HepG2 (cell line): ENCODE measurements around the gene TAMALIN. TPM values are rescaled to one million over a fixed set of nuclear protein-coding genes. Genes with fewer than 3 reads are reported as not detected.

Experiments used
- ATAC-seq: fragments of 200-7000 bp; cut with Tn5 transposase; 3 replicates; pipeline ENCODE4 v1.9.1; 2020; ENCODE audit warnings: mild to moderate bottlenecking, moderate library complexity
- BruUV-seq: library from RNA; stranded (reverse); fragments of 400-500 nt; replicated peaks from 2 replicates; lab custom pipeline; 2021; lab: Mats Ljungman, UMichigan
- CTCF ChIA-PET: fragments of 300-600 bp; formaldehyde crosslinking; extraction: SDS; loops from one replicate; lab custom pipeline; 2021; ENCODE audit warnings: low total read pairs, inconsistent platforms, low intra/inter-chr PET ratio; lab: Yijun Ruan, JAX
- POLR2A ChIA-PET: fragments of 350-600 bp; sonication (Branson Sonifier 250); formaldehyde crosslinking; loops from one replicate; lab custom pipeline; 2020; ENCODE audit warnings: antibody characterized with exemption, inconsistent platforms; lab: Yijun Ruan, JAX
- DNase-seq: peaks from one replicate; pipeline ENCODE4 v3.0.0-alpha.2; 2015; ENCODE audit warnings: low spot score
- FAIRE-seq: peaks from 3 replicates; lab custom pipeline; 2011; peaks lifted over from hg19 to GRCh38; lab: Jason Lieb, UNC
- H2AFZ ChIP-seq: one replicate; pipeline ENCODE4 v1.6.1; 2011; ENCODE audit warnings: low read length, inconsistent platforms
- H3K27ac ChIP-seq: fragments of 300-600 bp; 3 replicates; pipeline ENCODE4 v1.8.0; 2011; ENCODE audit warnings: mixed run types, mild to moderate bottlenecking, mixed read lengths, low read length, inconsistent platforms; ENCODE audit not compliant: insufficient read depth; ENCODE audit errors: extremely low read length
- H3K27me3 ChIP-seq, 2 experiments: fragments of 200-600 bp in 1 of 2; 2 replicates in 1 of 2; 3 replicates in 1 of 2; pipeline versions ENCODE4 v1.6.0 to v1.8.0; 2011; ENCODE audit warnings: low read length in 2 of 2, mild to moderate bottlenecking in 2 of 2, moderate library complexity in 2 of 2, inconsistent platforms in 1 of 2; ENCODE audit not compliant: insufficient read depth in 2 of 2, control insufficient read depth in 1 of 2
- H3K36me3 ChIP-seq, 2 experiments: fragments of 200-600 bp in 1 of 2; replicated peaks in 1 of 2; 2 replicates in 1 of 2; 3 replicates in 1 of 2; pipeline versions ENCODE4 v1.5.1 to v1.8.0; 2011; ENCODE audit warnings: low read length in 2 of 2, inconsistent platforms in 1 of 2; ENCODE audit not compliant: insufficient read depth in 2 of 2, control insufficient read depth in 1 of 2
- H3K4me1 ChIP-seq: 2 replicates; pipeline ENCODE4 v1.5.1; 2012; ENCODE audit warnings: low read length, inconsistent platforms; ENCODE audit not compliant: insufficient read depth
- H3K4me2 ChIP-seq: 2 replicates; pipeline ENCODE4 v1.6.0; 2011; ENCODE audit warnings: low read depth, low read length, inconsistent platforms
- H3K4me3 ChIP-seq, 3 experiments: fragments of 200-600 bp in 1 of 3; sonication (generic), shearing (Covaris generic) in 1 of 3; replicated peaks in 1 of 3; 2 replicates each; pipeline ENCODE4 v1.5.1; 2011 to 2016; ENCODE audit warnings: low read length in 3 of 3, inconsistent platforms in 2 of 3, low read depth in 2 of 3, mild to moderate bottlenecking in 2 of 3, control low read depth in 1 of 3, mixed read lengths in 1 of 3; ENCODE audit not compliant: insufficient read depth in 1 of 3
- H3K79me2 ChIP-seq: one replicate; pipeline ENCODE4 v1.6.1; 2011; ENCODE audit warnings: low read length, inconsistent platforms; ENCODE audit not compliant: insufficient read depth
- H3K9ac ChIP-seq: 2 replicates; pipeline ENCODE4 v1.6.0; 2011; ENCODE audit warnings: mild to moderate bottlenecking, low read depth, low read length, inconsistent platforms; ENCODE audit not compliant: insufficient read depth
- H3K9me3 ChIP-seq: 2 replicates; pipeline ENCODE4 v1.5.1; 2012; ENCODE audit warnings: mild to moderate bottlenecking, low read length
- H4K20me1 ChIP-seq: 2 replicates; pipeline ENCODE4 v1.6.0; 2011; ENCODE audit warnings: inconsistent platforms, mild to moderate bottlenecking, low read length, moderate library complexity; ENCODE audit not compliant: insufficient read depth
- ADNP ChIP-seq: sonication (generic); formaldehyde crosslinking; IDR thresholded peaks from 2 replicates; pipeline ENCODE4 v1.4.0; 2020; ENCODE audit warnings: missing genetic modification reagents
- EZH2 ChIP-seq: conservative IDR thresholded peaks from 2 replicates; pipeline ENCODE4 v1.6.1; 2012; ENCODE audit warnings: mild to moderate bottlenecking, low read depth, low read length, moderate library complexity
- JARID2 ChIP-seq: sonication (generic); formaldehyde crosslinking; IDR thresholded peaks from 2 replicates; pipeline ENCODE4 v1.8.1; 2023; ENCODE audit warnings: missing genetic modification reagents, inconsistent platforms; ENCODE audit not compliant: insufficient replicate concordance
- KLF15 ChIP-seq: sonication (generic); formaldehyde crosslinking; IDR thresholded peaks from 2 replicates; pipeline ENCODE4 v1.8.1; 2023; ENCODE audit warnings: borderline replicate concordance, mild to moderate bottlenecking, inconsistent platforms, missing genetic modification reagents, mixed read lengths
- MLLT10 ChIP-seq: sonication (generic); formaldehyde crosslinking; IDR thresholded peaks from 2 replicates; pipeline ENCODE4 v1.4.0; 2020; ENCODE audit warnings: missing genetic modification reagents
- NFKB2 ChIP-seq: sonication (generic); formaldehyde crosslinking; IDR thresholded peaks from 2 replicates; pipeline ENCODE4 v1.4.0; 2020; ENCODE audit warnings: missing genetic modification reagents, borderline replicate concordance
- PAXIP1 ChIP-seq: sonication (generic); formaldehyde crosslinking; conservative IDR thresholded peaks from 2 replicates; pipeline ENCODE4 v1.4.0; 2020; ENCODE audit warnings: mild to moderate bottlenecking, missing genetic modification reagents, moderate library complexity
- PITX1 ChIP-seq: sonication (generic); formaldehyde crosslinking; IDR thresholded peaks from 2 replicates; pipeline ENCODE4 v1.5.1; 2020; ENCODE audit warnings: mild to moderate bottlenecking, missing genetic modification reagents
- TEAD3 ChIP-seq: optimal IDR thresholded peaks from 2 replicates; pipeline ENCODE3; 2016; ENCODE audit warnings: borderline replicate concordance
- ZC3H13 ChIP-seq: sonication (generic); formaldehyde crosslinking; IDR thresholded peaks from 2 replicates; pipeline ENCODE4 v1.8.1; 2023; ENCODE audit warnings: mild to moderate bottlenecking, missing genetic modification reagents, moderate library complexity
- ZNF282 ChIP-seq: fragments of 450-650 bp; IDR thresholded peaks from 2 replicates; pipeline ENCODE4 v1.6.1; 2018; ENCODE audit not compliant: partially characterized antibody
- ZNF709 ChIP-seq: sonication (generic); formaldehyde crosslinking; IDR thresholded peaks from 2 replicates; pipeline ENCODE4 v1.5.0; 2020; ENCODE audit warnings: mild to moderate bottlenecking, missing genetic modification reagents
- ZNF772 ChIP-seq: sonication (generic); formaldehyde crosslinking; IDR thresholded peaks from 2 replicates; pipeline ENCODE4 v1.5.0; 2020; ENCODE audit warnings: mild to moderate bottlenecking, missing genetic modification reagents
- ZNF891 ChIP-seq: sonication (generic); formaldehyde crosslinking; IDR thresholded peaks from 2 replicates; pipeline ENCODE4 v1.5.0; 2020; ENCODE audit warnings: mild to moderate bottlenecking, missing genetic modification reagents
- WGBS: methylation state at CpG from one replicate; pipeline ENCODE4 v1.1.6; 2017; ENCODE audit warnings: low lambda C conversion rate; 5-methylcytosine and 5-hydroxymethylcytosine counted together
- in situ Hi-C: cut with HindIII; loops from 2 replicates; pipeline ENCODE4 v1.10.0; 2017; ENCODE audit warnings: low pct_unique_long_range_greater_than_20kb; ENCODE audit not compliant: extremely low pct_ligation_motif_present
- intact Hi-C: fragments of 100-400 bp; cut with micrococcal nuclease; formaldehyde crosslinking; loops from one replicate; pipeline ENCODE4 v1.10.0; 2022; ENCODE audit not compliant: unreplicated experiment
- polyA plus RNA-seq, 8 experiments: library from polyadenylated mRNA; depleted of rRNA in 3 of 8; stranded (reverse) in 7 of 8; unstranded in 1 of 8; fragments of >200 nt; fragmentation: Illumina TruSeq in 4 of 8; extraction: Trizol in 4 of 8; gene quantifications; 2 replicates each; pipeline versions ENCODE4 v1.2.1 to v1.2.3, GENCODE V29; 2011 to 2016; ENCODE audit warnings: low read depth in 4 of 8, missing spikeins in 1 of 8, mixed read lengths in 1 of 8; ENCODE audit not compliant: insufficient read depth in 1 of 8
- total RNA-seq, 5 experiments: library from RNA; depleted of rRNA; stranded (reverse); fragments of >200 nt; fragmentation: Illumina TruSeq; extraction: Trizol; gene quantifications; 2 replicates each; pipeline ENCODE4 v1.2.3, GENCODE V29; 2016; ENCODE audit warnings: low read depth in 1 of 5

TAMALIN gene
- total and polyA plus RNA-seq, 2 of the 13 experiments (the other 11 are each of a cell fraction or from before 2014, with no cell fraction given), result 2.9 to 10.9 TPM

DNA sequence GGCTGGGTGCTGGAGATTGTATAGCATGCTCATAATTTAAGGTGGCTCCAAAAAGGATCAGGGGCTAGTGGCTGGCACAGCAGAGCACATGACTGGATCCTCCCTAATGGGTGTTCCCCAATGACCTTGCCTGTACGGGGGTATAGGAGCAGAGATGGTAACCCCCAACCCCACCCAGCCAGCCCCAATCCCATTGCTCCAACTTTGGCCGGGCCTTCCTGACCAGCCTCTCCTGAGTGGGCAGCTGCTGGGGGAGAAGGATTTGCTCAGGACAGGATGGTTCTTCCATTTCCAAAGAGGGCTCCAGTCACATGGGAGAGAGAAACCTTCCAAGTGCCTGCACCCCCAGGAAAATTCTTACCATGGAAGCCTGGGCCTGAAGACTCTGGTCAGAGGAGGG, 29.2 kb downstream of the TAMALIN start:
- FAIRE-seq (no peak), ATAC-seq (no peak), DNase-seq (no peak)
- Histone ChIP-seq H4K20me1 (no peaks in the 10 kb centered on the region), H3K27ac (no peak overlapping the region), H2AFZ (no peak overlapping the region), H3K36me3 (no peaks in the 10 kb centered on the region), H3K27me3 (peaks cover 3 to 46% of the 10 kb centered on the region in 2 experiments; a peak in 4 of 5 replicates), H3K4me3 (peak overlapping the region in 1 of 3 experiments; percentile 75; a peak in 1 of 6 replicates), H3K4me1 (peaks cover 62% of the 10 kb centered on the region), H3K4me2 (peak overlapping the region; percentile 87), H3K9ac (peak overlapping the region; percentile 54; the same call in 1 of the 2 replicates), H3K79me2 (no peaks in the 10 kb centered on the region), H3K9me3 (no peaks in the 10 kb centered on the region)
- no CpG with 5 or more reads among the region's 2 CpGs for WGBS
- intact Hi-C loops (loop anchor here (2.0 kb wide), 1 partner anchor 15 kb away; the partner anchor contains the start of gene NR4A1), in situ Hi-C loops (no loop called here)
- no peak for TF ChIP-seq KLF15 (CRISPR knock-in tag)
- TF ChIP-seq EZH2, result 0 out of 2 replicates have a peak, but pooled peaks have one; percentile 17
- no TSS peak for BruUV-seq
- ChIA-PET CTCF (no interaction called here), POLR2A (no interaction called here)

- no peaks in the 10 kb centered on the region for H3K36me3 ChIP-seq
- no peak overlapping the region for H3K27ac ChIP-seq
- H2AFZ ChIP-seq, result no peak overlapping the region
- POLR2A ChIA-PET, result interaction anchor here (1.8 kb wide), 1 partner anchor 15 kb away, joined by 14 read pairs; the partner anchor contains the start of gene NR4A1
- ATAC-seq (peak; percentile 20), DNase-seq (no peak), FAIRE-seq (no peak)
- H3K4me2 ChIP-seq, result peak overlapping the region; percentile 87
- no peaks in the 10 kb centered on the region for H3K79me2 ChIP-seq
- H3K9ac ChIP-seq, result peak overlapping the region; percentile 54
- WGBS, result 0% methylated on average over 2 of the region's 53 CpGs
- BruUV-seq, result TSS peak; percentile 68
- peaks cover 70% of the 10 kb centered on the region for H3K4me1 ChIP-seq
- CTCF ChIA-PET, result no interaction called here
- H4K20me1 ChIP-seq, result no peaks in the 10 kb centered on the region
- H3K27me3 ChIP-seq, result peaks cover 3 to 46% of the 10 kb centered on the region in 2 experiments; a peak in 4 of 5 replicates
- no peaks in the 10 kb centered on the region for H3K9me3 ChIP-seq
- peak overlapping the region; percentile 55 to 75 (median 59) for H3K4me3 ChIP-seq
- intact Hi-C loops, result loop anchor here (2.0 kb wide), 1 partner anchor 14 kb away; the partner anchor contains the start of gene NR4A1
- in situ Hi-C loops, result no loop called here
- TF ChIP-seq MLLT10 (CRISPR knock-in tag) (no peak), JARID2 (no peak), ZC3H13 (no peak), ZNF709 (no peak), ZNF891 (peak; percentile 47; the same call in 1 of the 2 replicates), PITX1 (0 out of 2 replicates have a peak, but pooled peaks have one; percentile 24), ZNF282 (no peak), ZNF772 (CRISPR knock-in tag) (no peak), TEAD3 (CRISPR knock-in tag) (peak; percentile 31), PAXIP1 (CRISPR knock-in tag) (no peak), NFKB2 (CRISPR knock-in tag) (peak; percentile 24; the same call in 1 of the 2 replicates), ADNP (CRISPR knock-in tag) (no peak)
Observed at GRCh38 chr12:52036587-52037171, 29.9 kb downstream of the TAMALIN start.
